ENCODE measurements around the gene CALML6.

Gene CALML6

DNA sequence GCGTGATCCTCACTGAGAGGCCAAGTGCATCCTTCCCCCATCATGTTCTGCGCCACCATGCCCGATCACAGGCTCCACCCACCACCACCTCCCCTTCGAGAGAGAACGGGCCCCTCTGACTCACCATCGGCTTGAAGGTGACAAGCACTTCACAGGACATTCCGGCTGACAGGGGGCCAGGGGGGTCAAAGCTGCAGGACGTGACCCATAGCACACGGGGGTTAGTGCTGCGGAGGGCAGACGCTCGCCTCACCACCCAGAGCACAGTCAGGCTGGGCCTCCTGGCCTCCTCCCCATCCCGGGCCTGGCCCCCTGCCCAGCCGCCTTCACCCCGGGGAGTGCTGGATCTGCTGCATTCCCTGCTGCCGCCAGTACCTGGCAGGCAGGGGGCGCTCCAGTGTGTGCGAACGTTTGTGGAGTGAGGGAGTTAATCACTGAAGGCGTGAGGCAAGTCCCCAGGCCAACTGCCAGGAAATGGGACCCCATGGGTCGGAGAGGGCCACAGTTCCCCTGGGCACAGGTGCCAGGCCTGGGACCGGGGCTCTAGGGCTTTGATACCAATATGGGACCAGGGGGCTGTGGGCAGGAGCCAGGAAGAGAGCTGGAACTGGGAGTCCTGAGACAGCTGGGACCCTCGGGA lies 44.9 kb downstream of the CALML6 start (continued):
- TF ChIP-seq, protein P1, sequence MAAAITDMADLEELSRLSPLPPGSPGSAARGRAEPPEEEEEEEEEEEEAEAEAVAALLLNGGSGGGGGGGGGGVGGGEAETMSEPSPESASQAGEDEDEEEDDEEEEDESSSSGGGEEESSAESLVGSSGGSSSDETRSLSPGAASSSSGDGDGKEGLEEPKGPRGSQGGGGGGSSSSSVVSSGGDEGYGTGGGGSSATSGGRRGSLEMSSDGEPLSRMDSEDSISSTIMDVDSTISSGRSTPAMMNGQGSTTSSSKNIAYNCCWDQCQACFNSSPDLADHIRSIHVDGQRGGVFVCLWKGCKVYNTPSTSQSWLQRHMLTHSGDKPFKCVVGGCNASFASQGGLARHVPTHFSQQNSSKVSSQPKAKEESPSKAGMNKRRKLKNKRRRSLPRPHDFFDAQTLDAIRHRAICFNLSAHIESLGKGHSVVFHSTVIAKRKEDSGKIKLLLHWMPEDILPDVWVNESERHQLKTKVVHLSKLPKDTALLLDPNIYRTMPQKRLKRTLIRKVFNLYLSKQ (tag by site-specific recombination; IDR thresholded peaks at IDR 0.05; ENCODE audit: borderline replicate concordance) = no peak
- TF ChIP-seq, protein P2, sequence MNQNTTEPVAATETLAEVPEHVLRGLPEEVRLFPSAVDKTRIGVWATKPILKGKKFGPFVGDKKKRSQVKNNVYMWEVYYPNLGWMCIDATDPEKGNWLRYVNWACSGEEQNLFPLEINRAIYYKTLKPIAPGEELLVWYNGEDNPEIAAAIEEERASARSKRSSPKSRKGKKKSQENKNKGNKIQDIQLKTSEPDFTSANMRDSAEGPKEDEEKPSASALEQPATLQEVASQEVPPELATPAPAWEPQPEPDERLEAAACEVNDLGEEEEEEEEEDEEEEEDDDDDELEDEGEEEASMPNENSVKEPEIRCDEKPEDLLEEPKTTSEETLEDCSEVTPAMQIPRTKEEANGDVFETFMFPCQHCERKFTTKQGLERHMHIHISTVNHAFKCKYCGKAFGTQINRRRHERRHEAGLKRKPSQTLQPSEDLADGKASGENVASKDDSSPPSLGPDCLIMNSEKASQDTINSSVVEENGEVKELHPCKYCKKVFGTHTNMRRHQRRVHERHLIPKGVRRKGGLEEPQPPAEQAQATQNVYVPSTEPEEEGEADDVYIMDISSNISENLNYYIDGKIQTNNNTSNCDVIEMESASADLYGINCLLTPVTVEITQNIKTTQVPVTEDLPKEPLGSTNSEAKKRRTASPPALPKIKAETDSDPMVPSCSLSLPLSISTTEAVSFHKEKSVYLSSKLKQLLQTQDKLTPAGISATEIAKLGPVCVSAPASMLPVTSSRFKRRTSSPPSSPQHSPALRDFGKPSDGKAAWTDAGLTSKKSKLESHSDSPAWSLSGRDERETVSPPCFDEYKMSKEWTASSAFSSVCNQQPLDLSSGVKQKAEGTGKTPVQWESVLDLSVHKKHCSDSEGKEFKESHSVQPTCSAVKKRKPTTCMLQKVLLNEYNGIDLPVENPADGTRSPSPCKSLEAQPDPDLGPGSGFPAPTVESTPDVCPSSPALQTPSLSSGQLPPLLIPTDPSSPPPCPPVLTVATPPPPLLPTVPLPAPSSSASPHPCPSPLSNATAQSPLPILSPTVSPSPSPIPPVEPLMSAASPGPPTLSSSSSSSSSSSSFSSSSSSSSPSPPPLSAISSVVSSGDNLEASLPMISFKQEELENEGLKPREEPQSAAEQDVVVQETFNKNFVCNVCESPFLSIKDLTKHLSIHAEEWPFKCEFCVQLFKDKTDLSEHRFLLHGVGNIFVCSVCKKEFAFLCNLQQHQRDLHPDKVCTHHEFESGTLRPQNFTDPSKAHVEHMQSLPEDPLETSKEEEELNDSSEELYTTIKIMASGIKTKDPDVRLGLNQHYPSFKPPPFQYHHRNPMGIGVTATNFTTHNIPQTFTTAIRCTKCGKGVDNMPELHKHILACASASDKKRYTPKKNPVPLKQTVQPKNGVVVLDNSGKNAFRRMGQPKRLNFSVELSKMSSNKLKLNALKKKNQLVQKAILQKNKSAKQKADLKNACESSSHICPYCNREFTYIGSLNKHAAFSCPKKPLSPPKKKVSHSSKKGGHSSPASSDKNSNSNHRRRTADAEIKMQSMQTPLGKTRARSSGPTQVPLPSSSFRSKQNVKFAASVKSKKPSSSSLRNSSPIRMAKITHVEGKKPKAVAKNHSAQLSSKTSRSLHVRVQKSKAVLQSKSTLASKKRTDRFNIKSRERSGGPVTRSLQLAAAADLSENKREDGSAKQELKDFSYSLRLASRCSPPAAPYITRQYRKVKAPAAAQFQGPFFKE (tag by site-specific recombination; IDR thresholded peaks at IDR 0.05; ENCODE audit: borderline replicate concordance) = no peak
- TF ChIP-seq ZNF623 (tag by site-specific recombination; IDR thresholded peaks at IDR 0.05) (no peak), ZNF146 (tag by site-specific recombination; IDR thresholded peaks at IDR 0.05) (no peak), ZXDB (tag by site-specific recombination; IDR thresholded peaks at IDR 0.05) (0 out of 2 replicates have a peak, but pooled peaks have one; percentile 32), ZNF404 (tag by site-specific recombination; IDR thresholded peaks at IDR 0.05) (no peak), ZNF76 (tag by site-specific recombination; IDR thresholded peaks at IDR 0.05; ENCODE audit: borderline replicate concordance, low read depth) (peak; percentile 38; the same call in 1 of the 2 replicates), ZNF175 (tag by site-specific recombination; IDR thresholded peaks at IDR 0.05) (no peak), GLI4 (tag by site-specific recombination; IDR thresholded peaks at IDR 0.05) (no peak), ZNF174 (tag by site-specific recombination; IDR thresholded peaks at IDR 0.05) (no peak), KLF16 (tag by site-specific recombination; IDR thresholded peaks at IDR 0.05) (0 out of 2 replicates have a peak, but pooled peaks have one; percentile 36), ZNF324 (tag by site-specific recombination; IDR thresholded peaks at IDR 0.05) (peak; percentile 70; the same call in 1 of the 2 replicates), ZNF157 (tag by site-specific recombination; IDR thresholded peaks at IDR 0.05) (no peak), ZNF416 (tag by site-specific recombination; IDR thresholded peaks at IDR 0.05) (no peak), ZNF837 (tag by site-specific recombination; IDR thresholded peaks at IDR 0.05) (no peak)
- TF ChIP-seq, protein P3, sequence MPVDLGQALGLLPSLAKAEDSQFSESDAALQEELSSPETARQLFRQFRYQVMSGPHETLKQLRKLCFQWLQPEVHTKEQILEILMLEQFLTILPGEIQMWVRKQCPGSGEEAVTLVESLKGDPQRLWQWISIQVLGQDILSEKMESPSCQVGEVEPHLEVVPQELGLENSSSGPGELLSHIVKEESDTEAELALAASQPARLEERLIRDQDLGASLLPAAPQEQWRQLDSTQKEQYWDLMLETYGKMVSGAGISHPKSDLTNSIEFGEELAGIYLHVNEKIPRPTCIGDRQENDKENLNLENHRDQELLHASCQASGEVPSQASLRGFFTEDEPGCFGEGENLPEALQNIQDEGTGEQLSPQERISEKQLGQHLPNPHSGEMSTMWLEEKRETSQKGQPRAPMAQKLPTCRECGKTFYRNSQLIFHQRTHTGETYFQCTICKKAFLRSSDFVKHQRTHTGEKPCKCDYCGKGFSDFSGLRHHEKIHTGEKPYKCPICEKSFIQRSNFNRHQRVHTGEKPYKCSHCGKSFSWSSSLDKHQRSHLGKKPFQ (tag by site-specific recombination; IDR thresholded peaks at IDR 0.05) = no peak
- TF ChIP-seq, protein P4, sequence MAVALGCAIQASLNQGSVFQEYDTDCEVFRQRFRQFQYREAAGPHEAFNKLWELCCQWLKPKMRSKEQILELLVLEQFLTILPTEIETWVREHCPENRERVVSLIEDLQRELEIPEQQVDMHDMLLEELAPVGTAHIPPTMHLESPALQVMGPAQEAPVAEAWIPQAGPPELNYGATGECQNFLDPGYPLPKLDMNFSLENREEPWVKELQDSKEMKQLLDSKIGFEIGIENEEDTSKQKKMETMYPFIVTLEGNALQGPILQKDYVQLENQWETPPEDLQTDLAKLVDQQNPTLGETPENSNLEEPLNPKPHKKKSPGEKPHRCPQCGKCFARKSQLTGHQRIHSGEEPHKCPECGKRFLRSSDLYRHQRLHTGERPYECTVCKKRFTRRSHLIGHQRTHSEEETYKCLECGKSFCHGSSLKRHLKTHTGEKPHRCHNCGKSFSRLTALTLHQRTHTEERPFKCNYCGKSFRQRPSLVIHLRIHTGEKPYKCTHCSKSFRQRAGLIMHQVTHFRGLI (tag by site-specific recombination; IDR thresholded peaks at IDR 0.05) = no peak
- TF ChIP-seq, protein P5, sequence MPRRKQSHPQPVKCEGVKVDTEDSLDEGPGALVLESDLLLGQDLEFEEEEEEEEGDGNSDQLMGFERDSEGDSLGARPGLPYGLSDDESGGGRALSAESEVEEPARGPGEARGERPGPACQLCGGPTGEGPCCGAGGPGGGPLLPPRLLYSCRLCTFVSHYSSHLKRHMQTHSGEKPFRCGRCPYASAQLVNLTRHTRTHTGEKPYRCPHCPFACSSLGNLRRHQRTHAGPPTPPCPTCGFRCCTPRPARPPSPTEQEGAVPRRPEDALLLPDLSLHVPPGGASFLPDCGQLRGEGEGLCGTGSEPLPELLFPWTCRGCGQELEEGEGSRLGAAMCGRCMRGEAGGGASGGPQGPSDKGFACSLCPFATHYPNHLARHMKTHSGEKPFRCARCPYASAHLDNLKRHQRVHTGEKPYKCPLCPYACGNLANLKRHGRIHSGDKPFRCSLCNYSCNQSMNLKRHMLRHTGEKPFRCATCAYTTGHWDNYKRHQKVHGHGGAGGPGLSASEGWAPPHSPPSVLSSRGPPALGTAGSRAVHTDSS (tag by site-specific recombination; IDR thresholded peaks at IDR 0.05) = no peak
- TF ChIP-seq, protein P6, sequence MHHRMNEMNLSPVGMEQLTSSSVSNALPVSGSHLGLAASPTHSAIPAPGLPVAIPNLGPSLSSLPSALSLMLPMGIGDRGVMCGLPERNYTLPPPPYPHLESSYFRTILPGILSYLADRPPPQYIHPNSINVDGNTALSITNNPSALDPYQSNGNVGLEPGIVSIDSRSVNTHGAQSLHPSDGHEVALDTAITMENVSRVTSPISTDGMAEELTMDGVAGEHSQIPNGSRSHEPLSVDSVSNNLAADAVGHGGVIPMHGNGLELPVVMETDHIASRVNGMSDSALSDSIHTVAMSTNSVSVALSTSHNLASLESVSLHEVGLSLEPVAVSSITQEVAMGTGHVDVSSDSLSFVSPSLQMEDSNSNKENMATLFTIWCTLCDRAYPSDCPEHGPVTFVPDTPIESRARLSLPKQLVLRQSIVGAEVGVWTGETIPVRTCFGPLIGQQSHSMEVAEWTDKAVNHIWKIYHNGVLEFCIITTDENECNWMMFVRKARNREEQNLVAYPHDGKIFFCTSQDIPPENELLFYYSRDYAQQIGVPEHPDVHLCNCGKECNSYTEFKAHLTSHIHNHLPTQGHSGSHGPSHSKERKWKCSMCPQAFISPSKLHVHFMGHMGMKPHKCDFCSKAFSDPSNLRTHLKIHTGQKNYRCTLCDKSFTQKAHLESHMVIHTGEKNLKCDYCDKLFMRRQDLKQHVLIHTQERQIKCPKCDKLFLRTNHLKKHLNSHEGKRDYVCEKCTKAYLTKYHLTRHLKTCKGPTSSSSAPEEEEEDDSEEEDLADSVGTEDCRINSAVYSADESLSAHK (tag by site-specific recombination; IDR thresholded peaks at IDR 0.05) = no peak
- TF ChIP-seq, protein P7, sequence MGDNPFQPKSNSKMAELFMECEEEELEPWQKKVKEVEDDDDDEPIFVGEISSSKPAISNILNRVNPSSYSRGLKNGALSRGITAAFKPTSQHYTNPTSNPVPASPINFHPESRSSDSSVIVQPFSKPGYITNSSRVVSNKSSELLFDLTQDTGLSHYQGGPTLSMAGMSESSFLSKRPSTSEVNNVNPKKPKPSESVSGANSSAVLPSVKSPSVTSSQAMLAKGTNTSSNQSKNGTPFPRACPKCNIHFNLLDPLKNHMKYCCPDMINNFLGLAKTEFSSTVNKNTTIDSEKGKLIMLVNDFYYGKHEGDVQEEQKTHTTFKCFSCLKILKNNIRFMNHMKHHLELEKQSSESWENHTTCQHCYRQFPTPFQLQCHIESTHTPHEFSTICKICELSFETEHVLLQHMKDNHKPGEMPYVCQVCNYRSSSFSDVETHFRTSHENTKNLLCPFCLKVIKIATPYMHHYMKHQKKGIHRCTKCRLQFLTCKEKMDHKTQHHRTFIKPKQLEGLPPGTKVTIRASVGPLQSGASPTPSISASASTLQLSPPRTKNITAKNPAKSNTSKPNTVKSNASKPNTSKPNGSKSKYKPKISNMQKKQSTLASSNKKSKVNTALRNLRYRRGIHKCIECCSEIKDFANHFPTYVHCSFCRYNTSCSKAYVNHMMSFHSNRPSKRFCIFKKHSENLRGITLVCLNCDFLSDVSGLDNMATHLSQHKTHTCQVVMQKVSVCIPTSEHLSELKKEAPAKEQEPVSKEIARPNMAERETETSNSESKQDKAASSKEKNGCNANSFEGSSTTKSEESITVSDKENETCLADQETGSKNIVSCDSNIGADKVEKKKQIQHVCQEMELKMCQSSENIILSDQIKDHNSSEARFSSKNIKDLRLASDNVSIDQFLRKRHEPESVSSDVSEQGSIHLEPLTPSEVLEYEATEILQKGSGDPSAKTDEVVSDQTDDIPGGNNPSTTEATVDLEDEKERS (tag by site-specific recombination; IDR thresholded peaks at IDR 0.05) = no peak
